ENCODE data around the gene PDLIM4.

GRCh38 chr5:132310141-132310834 is 52.8 kb downstream of the PDLIM4 start:
- TF ChIP-seq, protein P1, sequence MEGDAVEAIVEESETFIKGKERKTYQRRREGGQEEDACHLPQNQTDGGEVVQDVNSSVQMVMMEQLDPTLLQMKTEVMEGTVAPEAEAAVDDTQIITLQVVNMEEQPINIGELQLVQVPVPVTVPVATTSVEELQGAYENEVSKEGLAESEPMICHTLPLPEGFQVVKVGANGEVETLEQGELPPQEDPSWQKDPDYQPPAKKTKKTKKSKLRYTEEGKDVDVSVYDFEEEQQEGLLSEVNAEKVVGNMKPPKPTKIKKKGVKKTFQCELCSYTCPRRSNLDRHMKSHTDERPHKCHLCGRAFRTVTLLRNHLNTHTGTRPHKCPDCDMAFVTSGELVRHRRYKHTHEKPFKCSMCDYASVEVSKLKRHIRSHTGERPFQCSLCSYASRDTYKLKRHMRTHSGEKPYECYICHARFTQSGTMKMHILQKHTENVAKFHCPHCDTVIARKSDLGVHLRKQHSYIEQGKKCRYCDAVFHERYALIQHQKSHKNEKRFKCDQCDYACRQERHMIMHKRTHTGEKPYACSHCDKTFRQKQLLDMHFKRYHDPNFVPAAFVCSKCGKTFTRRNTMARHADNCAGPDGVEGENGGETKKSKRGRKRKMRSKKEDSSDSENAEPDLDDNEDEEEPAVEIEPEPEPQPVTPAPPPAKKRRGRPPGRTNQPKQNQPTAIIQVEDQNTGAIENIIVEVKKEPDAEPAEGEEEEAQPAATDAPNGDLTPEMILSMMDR (IDR thresholded peaks at IDR 0.05), result no peak
- no peak for TF ChIP-seq POLR2A (IDR thresholded peaks at IDR 0.05)

All from heart left ventricle (tissue), 13 donors.